ENCODE data around the gene RPL9. TPM values are rescaled to one million over a fixed set of nuclear protein-coding genes. Genes with fewer than 3 reads are reported as not detected.

RPL9 gene
- total and polyA plus RNA-seq, 2 of the 13 experiments (the other 11 are each of a cell fraction or from before 2014, with no cell fraction given), result 993 to 2,148 TPM

DNA sequence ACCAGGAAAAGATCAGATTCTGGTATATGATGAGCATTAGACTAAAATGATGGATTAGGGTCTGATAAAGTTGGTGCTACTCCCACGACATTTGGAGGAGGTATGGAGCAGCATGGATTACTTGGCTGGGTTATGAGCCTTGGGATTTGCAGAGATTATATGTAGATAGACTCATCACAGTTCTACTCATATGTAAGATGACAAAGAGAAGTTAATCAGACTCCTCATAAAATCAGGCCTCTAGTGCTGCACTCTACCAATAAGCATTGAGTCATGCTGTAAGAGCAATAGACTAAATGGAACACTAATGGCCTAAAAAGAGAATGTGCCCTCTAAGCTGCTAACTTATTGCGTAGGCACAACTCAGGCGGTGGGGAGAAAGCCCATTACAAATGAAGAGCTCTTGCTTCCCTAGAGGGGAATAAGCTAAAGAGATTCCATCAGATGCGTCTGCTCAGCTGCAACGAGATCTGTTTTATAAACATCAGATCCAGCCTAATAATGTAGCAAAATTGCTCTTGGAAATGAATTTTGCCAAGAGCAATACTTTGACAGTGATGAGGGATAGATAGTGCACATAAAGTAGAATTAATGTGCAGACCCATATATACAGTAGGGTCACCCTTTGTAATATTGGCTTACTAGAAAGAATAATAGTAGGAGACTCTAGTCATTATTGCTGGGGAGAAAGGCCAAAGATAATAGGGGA lies 17.6 kb upstream of the RPL9 start:
- no TSS peak for BruUV-seq (replicated peaks)
- H2AFZ ChIP-seq (ENCODE audit: low read length), result no peak overlapping the region
- 78% methylated on average over 5 of the region's 5 CpGs for WGBS (ENCODE audit: low lambda C conversion rate)

DNA sequence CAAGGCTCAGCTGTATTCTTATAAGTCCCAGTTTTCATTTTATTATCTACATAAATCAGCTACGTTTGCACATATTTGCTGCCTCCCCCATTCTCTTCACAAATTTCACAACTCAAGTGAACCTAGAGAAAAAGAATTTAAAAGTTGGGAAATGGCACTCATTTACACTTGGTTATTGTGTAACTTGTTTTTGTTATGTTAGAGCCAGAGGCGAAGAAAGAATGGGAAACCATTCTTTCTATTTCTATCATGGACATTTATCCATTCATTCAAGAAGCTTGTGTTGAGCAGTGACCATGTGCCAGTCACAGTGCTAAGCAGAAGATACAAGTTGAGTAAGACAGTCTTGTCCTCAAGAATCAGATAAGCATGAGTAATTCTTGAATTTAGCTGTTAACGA lies 13.7 kb upstream of the RPL9 start:
- no peak for FAIRE-seq
- H3K4me2 ChIP-seq (ENCODE audit: low read depth, low read length), result no peak overlapping the region
- CTCF ChIA-PET (ENCODE audit: low intra/inter-chr PET ratio, low total read pairs), result no interaction called here
- H3K4me3 ChIP-seq (replicated peaks in 1 of 3; ENCODE audit: insufficient read depth in 1 of 3, low read depth in 2 of 3, low read length in 3 of 3), result no peak overlapping the region
- peaks cover 2 to 6% of the 10 kb centered on the region in 2 experiments; a peak in 3 of 5 replicates for H3K36me3 ChIP-seq (replicated peaks in 1 of 2; ENCODE audit: control insufficient read depth in 1 of 2, insufficient read depth in 2 of 2, low read length in 2 of 2)
- intact Hi-C loops (cut with micrococcal nuclease; ENCODE audit: unreplicated experiment), result no loop called here
- no peaks in the 10 kb centered on the region for H3K27me3 ChIP-seq (ENCODE audit: control insufficient read depth in 1 of 2, insufficient read depth in 2 of 2, low read length in 2 of 2)
- no peak overlapping the region for H3K9ac ChIP-seq (ENCODE audit: insufficient read depth, low read depth, low read length)
- no peak for ATAC-seq
- 96% methylated on average over 3 of the region's 3 CpGs for WGBS (ENCODE audit: low lambda C conversion rate)
- in situ Hi-C loops (cut with HindIII; ENCODE audit: extremely low pct_ligation_motif_present, low pct_unique_long_range_greater_than_20kb), result no loop called here
- no peaks in the 10 kb centered on the region for H4K20me1 ChIP-seq (ENCODE audit: insufficient read depth, low read length)
- BruUV-seq (replicated peaks), result no TSS peak
- H3K4me1 ChIP-seq (ENCODE audit: insufficient read depth, low read length), result peaks cover 34% of the 10 kb centered on the region
- H3K9me3 ChIP-seq (ENCODE audit: low read length), result no peaks in the 10 kb centered on the region
- H3K79me2 ChIP-seq (ENCODE audit: insufficient read depth, low read length), result no peaks in the 10 kb centered on the region
- H2AFZ ChIP-seq (ENCODE audit: low read length), result no peak overlapping the region
- no peak for DNase-seq (ENCODE audit: low spot score)
- TF ChIP-seq ZBTB10 (CRISPR knock-in tag; IDR thresholded peaks at IDR 0.05; ENCODE audit: borderline replicate concordance) (no peak), KLF16 (CRISPR knock-in tag; IDR thresholded peaks at IDR 0.05) (no peak)
- POLR2A ChIA-PET, result interaction anchor here (1.2 to 5.3 kb wide), 2 partner anchors 13 to 55 kb away, joined by 4 to 34 read pairs; partner anchors contain the start of genes LIAS, RPL9 and UGDH
- H3K27ac ChIP-seq (ENCODE audit: extremely low read length, insufficient read depth, low read length), result no peak overlapping the region

More for the DNA sequence above, 17.6 kb upstream of the RPL9 start:
- no peak overlapping the region for H3K27ac ChIP-seq (ENCODE audit: extremely low read length, insufficient read depth, low read length)
- POLR2A ChIA-PET, result no interaction called here
- in situ Hi-C loops (cut with HindIII; ENCODE audit: extremely low pct_ligation_motif_present, low pct_unique_long_range_greater_than_20kb) (no loop called here), intact Hi-C loops (cut with micrococcal nuclease; ENCODE audit: unreplicated experiment) (no loop called here)
- FAIRE-seq, result no peak
- H3K27me3 ChIP-seq (ENCODE audit: control insufficient read depth in 1 of 2, insufficient read depth in 2 of 2, low read length in 2 of 2), result no peaks in the 10 kb centered on the region
- no peaks in the 10 kb centered on the region for H3K9me3 ChIP-seq (ENCODE audit: low read length)
- TF ChIP-seq ZNF569 (CRISPR knock-in tag; IDR thresholded peaks at IDR 0.05; ENCODE audit: borderline replicate concordance) (no peak), NCOA1 (CRISPR knock-in tag; IDR thresholded peaks at IDR 0.05) (no peak), MTA3 (CRISPR knock-in tag; IDR thresholded peaks at IDR 0.05) (no peak), CCDC6 (CRISPR knock-in tag; IDR thresholded peaks at IDR 0.05) (no peak)
- TF ChIP-seq, protein P1, sequence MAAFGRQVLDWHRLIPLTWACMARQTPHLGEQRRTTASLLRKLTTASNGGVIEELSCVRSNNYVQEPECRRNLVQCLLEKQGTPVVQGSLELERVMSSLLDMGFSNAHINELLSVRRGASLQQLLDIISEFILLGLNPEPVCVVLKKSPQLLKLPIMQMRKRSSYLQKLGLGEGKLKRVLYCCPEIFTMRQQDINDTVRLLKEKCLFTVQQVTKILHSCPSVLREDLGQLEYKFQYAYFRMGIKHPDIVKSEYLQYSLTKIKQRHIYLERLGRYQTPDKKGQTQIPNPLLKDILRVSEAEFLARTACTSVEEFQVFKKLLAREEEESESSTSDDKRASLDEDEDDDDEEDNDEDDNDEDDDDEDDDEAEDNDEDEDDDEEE (CRISPR knock-in tag; IDR thresholded peaks at IDR 0.05), result no peak
- no peaks in the 10 kb centered on the region for H4K20me1 ChIP-seq (ENCODE audit: insufficient read depth, low read length)
- no peak for DNase-seq (ENCODE audit: low spot score)
- H3K79me2 ChIP-seq (ENCODE audit: insufficient read depth, low read length), result no peaks in the 10 kb centered on the region
- H3K9ac ChIP-seq (ENCODE audit: insufficient read depth, low read depth, low read length), result no peak overlapping the region
- no peak overlapping the region for H3K4me2 ChIP-seq (ENCODE audit: low read depth, low read length)
- no peak for ATAC-seq
- CTCF ChIA-PET (ENCODE audit: low intra/inter-chr PET ratio, low total read pairs), result no interaction called here
- peaks cover 2 to 6% of the 10 kb centered on the region in 2 experiments; a peak in 3 of 5 replicates for H3K36me3 ChIP-seq (replicated peaks in 1 of 2; ENCODE audit: control insufficient read depth in 1 of 2, insufficient read depth in 2 of 2, low read length in 2 of 2)
- no peak overlapping the region for H3K4me3 ChIP-seq (replicated peaks in 1 of 3; ENCODE audit: insufficient read depth in 1 of 3, low read depth in 2 of 3, low read length in 3 of 3)
- no peaks in the 10 kb centered on the region for H3K4me1 ChIP-seq (ENCODE audit: insufficient read depth, low read length)

Data from HepG2 (cell line).